ENCODE results near the gene NANOS1.

The NANOS1 gene

GRCh38 chr10:119051775-119052174 lies 22.3 kb downstream of the NANOS1 start:
- in situ Hi-C loops (cut with MboI; ENCODE audit: low sequenced_read_pairs, unreplicated experiment) = no loop called here
- TF ChIP-seq CTCF (IDR thresholded peaks at IDR 0.05; ENCODE audit: borderline replicate concordance, control extremely low read depth, extremely low read depth, insufficient read depth, missing control alignments) = no peak
- no peak for DNase-seq (ENCODE audit: low spot score)

GRCh38 chr10:119055472-119055871 lies 26.0 kb downstream of the NANOS1 start:
- no peak for DNase-seq (ENCODE audit: low spot score)
- in situ Hi-C loops (cut with MboI; ENCODE audit: low sequenced_read_pairs, unreplicated experiment) = no loop called here
- TF ChIP-seq CTCF (IDR thresholded peaks at IDR 0.05; ENCODE audit: borderline replicate concordance, control extremely low read depth, extremely low read depth, insufficient read depth, missing control alignments) = no peak

GRCh38 chr10:119058010-119058409 lies 28.5 kb downstream of the NANOS1 start:
- TF ChIP-seq CTCF (IDR thresholded peaks at IDR 0.05; ENCODE audit: borderline replicate concordance, control extremely low read depth, extremely low read depth, insufficient read depth, missing control alignments) = no peak
- no peak for DNase-seq (ENCODE audit: low spot score)
- in situ Hi-C loops (cut with MboI; ENCODE audit: low sequenced_read_pairs, unreplicated experiment) = no loop called here

GRCh38 chr10:119059557-119059956 lies 30.0 kb downstream of the NANOS1 start:
- in situ Hi-C loops (cut with MboI; ENCODE audit: low sequenced_read_pairs, unreplicated experiment) = no loop called here
- TF ChIP-seq CTCF (IDR thresholded peaks at IDR 0.05; ENCODE audit: borderline replicate concordance, control extremely low read depth, extremely low read depth, insufficient read depth, missing control alignments) = no peak
- DNase-seq (ENCODE audit: low spot score) = no peak

- in situ Hi-C loops (cut with MboI; ENCODE audit: low sequenced_read_pairs, unreplicated experiment) = no loop called here
- DNase-seq (ENCODE audit: low spot score) = no peak
- no peak for TF ChIP-seq CTCF (IDR thresholded peaks at IDR 0.05; ENCODE audit: borderline replicate concordance, control extremely low read depth, extremely low read depth, insufficient read depth, missing control alignments)
Measured at GRCh38 chr10:119060107-119060506, 30.6 kb downstream of the NANOS1 start.

- DNase-seq (ENCODE audit: low spot score) = no peak
- TF ChIP-seq CTCF (IDR thresholded peaks at IDR 0.05; ENCODE audit: borderline replicate concordance, control extremely low read depth, extremely low read depth, insufficient read depth, missing control alignments) = no peak
- in situ Hi-C loops (cut with MboI; ENCODE audit: low sequenced_read_pairs, unreplicated experiment) = no loop called here
Measured at GRCh38 chr10:119061352-119061751, 31.8 kb downstream of the NANOS1 start.

- DNase-seq (ENCODE audit: low spot score) = no peak
- TF ChIP-seq CTCF (IDR thresholded peaks at IDR 0.05; ENCODE audit: borderline replicate concordance, control extremely low read depth, extremely low read depth, insufficient read depth, missing control alignments) = no peak
- in situ Hi-C loops (cut with MboI; ENCODE audit: low sequenced_read_pairs, unreplicated experiment) = no loop called here
Measured at GRCh38 chr10:119061926-119062325, 32.4 kb downstream of the NANOS1 start.

All from GM13976 (cell line).